CD4-positive, alpha-beta T cell treated with Interleukin-6 for 4 hours (primary cell): ENCODE results near the gene RPL18.

Experiments
- DNase-seq: peaks from one replicate; pipeline ENCODE4 v3.0.0-alpha.2; 2020; ENCODE audit warnings: mixed read lengths

RPL18 gene

DNA sequence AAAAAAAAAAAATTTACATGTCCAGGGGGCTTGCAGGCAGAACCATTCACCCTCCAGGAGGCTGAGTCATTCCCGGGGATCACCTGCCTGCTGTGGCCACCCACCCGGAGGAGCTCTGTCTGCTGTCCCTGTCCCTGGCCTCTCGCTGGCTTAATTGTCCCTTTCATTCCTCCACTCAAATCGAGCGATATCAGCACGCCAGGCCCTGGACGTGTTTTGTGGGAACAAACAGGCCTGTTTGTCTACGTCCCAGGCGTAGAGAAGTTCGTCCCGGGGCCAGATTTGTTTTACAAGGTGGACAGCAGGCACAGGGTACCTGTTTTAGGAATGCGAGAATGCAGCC is 45.8 kb downstream of the RPL18 start:
- DNase-seq, result no peak

DNA sequence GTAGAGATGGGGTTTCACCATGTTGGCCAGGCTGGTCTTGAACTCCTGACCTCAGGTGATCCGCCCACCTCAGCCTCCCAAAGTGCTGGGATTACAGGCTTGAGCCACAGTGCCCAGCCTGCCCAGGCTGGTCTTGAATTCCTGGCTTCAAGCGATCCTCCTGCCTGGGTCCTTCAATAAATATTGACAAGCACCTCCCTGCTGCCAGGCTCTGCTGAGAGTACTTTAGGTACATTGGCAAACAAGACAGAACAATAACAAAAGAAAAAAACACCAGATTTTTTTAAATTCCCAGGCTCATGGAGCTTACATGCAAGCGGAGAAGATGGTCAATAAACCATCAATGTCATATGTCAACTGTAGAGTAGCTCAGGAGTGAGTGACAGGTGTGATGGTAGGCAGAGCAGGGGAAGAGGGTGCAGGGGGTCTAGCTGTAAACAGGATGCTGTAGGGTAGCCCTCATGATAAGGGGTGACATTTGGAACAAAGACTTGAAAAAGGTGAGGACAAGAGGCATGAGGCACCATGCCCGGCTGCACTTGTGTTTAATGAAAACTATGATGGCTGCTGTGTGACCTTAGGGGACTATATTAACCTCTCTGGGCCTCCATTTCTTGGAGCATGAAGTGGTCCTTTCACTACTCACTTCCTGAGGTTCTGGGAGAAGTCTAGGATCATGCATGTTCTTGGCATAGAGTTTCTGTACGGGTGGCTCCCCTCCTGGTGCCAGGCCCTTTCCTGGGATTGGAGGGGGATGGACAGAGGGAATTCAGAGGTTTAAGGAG is 47.4 kb downstream of the RPL18 start:
- no peak for DNase-seq

DNA sequence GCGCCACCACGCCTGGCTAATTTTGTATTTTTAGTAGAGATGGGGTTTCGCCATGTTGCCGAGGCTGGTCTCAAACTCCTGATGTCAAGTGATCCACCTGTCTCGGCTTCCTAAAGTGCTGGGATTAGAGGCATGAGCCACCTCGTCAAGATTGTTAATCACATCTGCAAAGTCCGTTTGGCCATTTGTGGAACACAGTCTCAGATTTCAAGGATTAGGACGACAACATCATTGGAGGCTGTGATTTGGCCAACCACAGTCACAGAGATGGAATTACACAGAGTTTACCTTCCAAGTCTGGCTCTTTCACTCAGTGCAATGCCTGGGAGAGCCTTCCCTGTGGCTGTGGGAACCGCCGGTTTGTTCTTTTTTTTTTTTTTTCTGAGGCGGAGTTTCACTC is 49.2 kb downstream of the RPL18 start:
- no peak for DNase-seq

DNA sequence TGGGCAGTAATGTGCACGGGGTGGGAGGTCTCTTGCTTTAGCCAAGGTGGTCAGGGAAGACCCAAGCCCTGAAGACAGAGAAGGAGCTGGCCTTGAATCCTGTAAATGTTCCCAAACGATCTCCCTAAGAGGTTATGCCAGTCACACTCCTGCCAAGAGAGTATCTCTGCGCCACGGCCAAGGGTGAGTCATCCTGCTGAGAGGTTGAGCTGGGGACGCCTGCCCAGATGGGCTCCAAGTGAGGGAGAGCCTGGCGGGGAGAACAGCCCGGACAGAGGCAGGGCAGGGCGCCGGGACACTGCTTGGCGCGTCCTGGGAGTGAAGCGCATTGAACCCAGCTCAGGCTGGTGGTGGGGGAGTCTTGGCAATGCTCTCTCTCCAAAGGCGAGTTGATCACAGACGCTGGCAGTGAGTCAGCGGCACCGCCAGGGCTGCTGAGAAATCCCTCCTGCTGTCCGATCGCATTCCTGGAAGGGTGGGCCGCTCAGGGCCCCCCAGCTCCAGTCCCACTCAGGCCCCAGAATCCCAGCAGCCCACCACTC is 50.6 kb downstream of the RPL18 start:
- no peak for DNase-seq
